GM21390 (cell line): ENCODE measurements around the gene SCYGR4.
"Not testable (repeated sequence)": the region's sequence is repeated elsewhere in the genome, so short reads cannot be mapped to it uniquely, and the experiment has no call there.

ENCODE experiments used
- ATAC-seq: cut with Tn5 transposase; IDR thresholded peaks from one replicate; pipeline ENCODE4 v1.9.1; 2021; ENCODE audit not compliant: unreplicated experiment

Gene SCYGR4

GRCh38 chr2:227617316-227618230 is at the start of gene SCYGR4:
SCYGR4 (plus strand) TSS chr2:227617498; CDS start chr2:227617498, 0 bp downstream.
- ATAC-seq, result no peak

DNA sequence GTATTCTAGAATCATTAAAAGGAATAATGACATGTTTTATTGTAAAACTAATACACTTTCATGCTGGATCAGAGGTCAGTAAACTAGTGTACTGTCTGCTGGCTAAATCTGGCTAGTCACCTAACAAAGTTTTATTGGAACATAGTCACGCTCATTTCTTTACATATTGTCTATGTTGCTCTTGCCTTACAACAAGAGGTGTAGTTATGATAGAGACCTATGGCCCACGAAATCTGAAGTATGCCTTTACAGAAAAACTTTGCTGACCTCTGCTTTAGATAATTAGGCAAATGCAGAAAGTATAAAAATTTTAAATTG is 48.5 kb upstream of the SCYGR4 start:
- ATAC-seq, result no peak

DNA sequence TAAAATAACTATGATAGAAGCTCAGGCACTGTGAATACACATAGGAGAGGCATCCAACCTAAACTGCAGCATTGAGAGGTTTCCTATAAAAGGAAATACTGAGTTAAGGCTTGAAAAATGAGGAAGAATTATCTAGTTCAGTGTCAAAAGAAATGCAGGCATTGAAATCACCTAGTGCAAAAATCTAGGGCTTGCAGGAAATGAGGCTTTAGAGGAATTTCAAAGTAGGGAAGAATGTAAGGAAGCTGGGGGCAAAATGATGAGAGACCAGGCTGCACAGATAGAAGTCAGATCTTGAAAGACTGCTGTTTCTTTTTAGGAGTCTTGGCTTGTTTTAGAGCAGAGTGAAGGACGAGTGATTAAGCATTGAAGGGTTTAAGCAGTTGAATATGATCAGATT is 46.7 kb upstream of the SCYGR4 start:
- ATAC-seq, result no peak

GRCh38 chr2:227576110-227576509 is 41.2 kb upstream of the SCYGR4 start:
- no peak for ATAC-seq

- ATAC-seq, result no peak
These were observed 40.5 kb upstream of the SCYGR4 start for GRCh38 chr2:227576812-227577211.

- ATAC-seq, result no peak
These were observed 39.7 kb upstream of the SCYGR4 start for GRCh38 chr2:227577555-227577954.

DNA sequence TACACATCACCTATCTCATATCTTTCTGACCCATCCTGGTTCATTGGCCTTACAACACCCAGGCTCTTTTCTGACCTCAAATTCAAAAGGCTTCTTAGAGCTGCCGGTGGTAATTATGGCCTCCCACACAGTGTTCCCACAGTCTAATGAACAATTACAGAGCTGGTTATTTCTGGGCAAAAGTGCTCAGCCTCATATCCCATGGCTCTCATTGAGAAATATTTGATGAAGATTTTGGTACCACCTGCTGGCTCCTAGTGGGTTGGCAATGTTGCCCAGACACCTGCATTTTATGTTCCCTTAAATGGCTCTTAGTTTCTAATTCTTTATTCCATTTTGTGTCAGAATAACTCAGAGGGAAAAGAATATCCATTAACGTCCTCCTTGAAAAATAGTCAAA is 38.7 kb upstream of the SCYGR4 start:
- no peak for ATAC-seq

- no peak for ATAC-seq
These were observed 37.5 kb upstream of the SCYGR4 start for GRCh38 chr2:227579791-227580190.

DNA sequence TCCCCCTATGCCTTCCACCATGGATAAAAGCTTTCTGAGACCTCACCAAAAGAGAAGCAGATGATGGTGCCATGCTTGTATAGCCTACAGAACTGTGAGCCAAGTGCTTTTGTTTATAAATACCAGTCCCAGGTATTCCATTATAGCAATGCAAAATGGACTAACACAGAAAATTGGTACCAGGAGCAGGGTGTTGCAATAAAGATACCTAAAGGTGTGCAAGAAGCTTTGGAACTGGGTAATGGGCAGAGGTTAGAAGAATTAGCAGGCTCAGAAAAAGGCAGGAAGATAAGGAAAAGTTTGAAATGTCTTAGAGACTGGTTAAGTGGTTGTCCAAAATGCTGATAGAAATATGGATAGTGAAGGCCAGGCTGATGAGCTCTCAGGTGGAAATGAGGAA is 34.9 kb upstream of the SCYGR4 start:
- ATAC-seq, result no peak

DNA sequence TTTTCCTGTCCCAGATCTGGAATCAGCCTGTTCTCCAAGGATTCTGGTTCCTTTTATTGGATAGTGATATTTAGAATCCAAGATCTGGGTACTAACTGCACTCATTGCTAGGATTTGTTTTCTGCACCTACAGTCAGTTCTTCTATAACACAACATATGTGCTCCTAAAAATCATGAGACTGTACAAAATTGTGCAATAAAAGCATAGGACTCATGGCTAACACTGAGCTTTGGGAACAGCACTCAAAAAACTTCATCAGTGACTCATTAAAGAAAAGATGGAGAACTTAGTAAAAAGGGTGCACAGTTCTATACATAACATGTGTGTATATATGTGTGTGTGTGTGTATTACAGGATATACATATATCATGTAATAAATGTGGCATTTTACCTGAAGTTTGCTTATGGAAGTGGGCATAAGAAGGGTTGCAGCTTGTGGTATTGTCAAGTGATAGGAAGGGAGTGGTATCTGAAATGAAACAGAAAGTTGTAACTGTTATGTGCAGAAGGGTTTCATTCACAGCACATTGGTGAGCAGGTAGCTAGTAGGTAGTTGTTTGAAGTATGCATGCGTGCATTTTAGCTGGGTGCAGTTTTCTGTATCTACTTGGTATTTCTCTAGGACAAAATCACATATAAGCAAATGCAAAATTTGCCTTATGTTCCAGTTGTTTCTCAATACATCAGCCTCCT is 24.5 kb upstream of the SCYGR4 start:
- peak; percentile 93 for ATAC-seq

DNA sequence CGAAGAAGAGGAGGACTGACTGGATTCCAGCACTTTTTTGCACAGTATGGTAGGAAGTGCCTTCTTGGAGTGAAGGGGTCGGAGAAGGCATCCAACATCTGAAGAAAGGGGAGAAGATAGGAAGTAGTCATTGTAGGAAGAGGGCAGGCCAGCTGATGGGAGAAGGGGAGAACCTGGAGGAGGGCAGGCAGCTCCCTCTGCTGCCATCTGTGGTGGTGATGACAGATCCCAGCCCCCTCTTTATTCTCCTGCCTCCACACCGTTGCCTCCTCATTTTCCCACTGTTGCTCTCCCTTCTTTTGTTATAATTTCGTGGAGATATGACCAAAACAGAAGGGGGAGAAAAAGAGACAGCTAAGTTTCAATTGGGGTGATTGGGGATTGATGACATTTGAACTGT is 21.5 kb upstream of the SCYGR4 start:
- ATAC-seq, result no peak

DNA sequence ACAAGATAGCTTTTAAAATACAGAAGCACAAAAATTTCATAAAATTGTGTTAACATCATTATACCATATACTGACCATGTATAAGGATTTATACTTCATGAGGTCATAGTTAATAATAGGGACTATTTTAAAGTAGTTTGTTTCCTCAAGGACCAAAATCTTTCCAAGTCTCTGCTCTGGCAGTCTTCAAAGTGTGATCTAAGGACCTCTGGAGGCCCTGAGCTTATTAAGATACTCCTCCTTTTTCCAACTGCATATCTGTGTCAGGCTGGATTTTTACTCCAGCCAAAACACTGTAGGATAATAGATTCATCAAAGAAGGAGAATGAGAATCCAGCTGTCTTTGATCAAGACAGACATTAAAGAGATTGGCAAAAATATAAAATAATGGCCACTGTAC is 20.3 kb upstream of the SCYGR4 start:
- ATAC-seq, result no peak

DNA sequence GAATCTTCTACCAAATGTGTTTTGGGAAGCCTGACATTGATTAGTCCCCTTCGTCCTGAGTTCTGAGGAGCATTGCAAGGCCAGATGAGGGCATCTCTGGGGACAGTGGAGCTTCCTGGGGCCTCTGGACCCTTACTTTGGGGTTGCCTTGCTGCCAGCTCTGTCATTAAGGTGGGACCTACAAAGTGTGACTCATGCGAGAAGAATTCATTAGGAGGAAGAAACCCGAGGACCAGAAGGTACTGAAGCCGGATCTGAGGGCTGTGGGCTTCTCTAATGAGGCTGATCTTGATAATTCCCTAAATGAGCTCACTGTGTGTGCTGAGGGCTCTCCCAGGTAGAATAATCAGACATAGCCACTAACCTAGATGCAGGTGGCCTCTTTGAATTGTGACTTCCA is 19.3 kb upstream of the SCYGR4 start:
- ATAC-seq, result no peak

GRCh38 chr2:227598835-227599503 is 18.3 kb upstream of the SCYGR4 start, which contains the start of gene SCYGR2:
SCYGR2 (plus strand) TSS chr2:227598893; CDS start chr2:227598893, 0 bp downstream.
- not testable (repeated sequence) for ATAC-seq

DNA sequence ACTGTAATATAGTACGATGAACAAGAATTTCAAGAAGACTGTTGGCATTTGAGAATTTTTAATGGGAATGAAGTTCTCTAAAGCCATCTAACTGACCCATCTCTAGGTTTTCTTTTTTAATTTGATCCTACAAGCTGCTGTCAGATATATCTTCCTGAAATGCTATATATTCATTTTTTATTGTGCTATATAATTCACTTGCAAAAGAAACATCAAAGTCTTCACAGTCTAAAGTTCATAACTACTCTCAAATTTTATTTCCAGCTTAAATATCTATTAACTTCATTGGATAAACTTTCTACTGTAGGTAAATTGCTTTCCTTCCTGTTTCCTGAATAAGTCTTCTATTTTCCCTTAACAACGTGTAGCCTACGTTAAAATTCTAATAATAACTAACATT is 14.9 kb upstream of the SCYGR4 start:
- no peak for ATAC-seq

DNA sequence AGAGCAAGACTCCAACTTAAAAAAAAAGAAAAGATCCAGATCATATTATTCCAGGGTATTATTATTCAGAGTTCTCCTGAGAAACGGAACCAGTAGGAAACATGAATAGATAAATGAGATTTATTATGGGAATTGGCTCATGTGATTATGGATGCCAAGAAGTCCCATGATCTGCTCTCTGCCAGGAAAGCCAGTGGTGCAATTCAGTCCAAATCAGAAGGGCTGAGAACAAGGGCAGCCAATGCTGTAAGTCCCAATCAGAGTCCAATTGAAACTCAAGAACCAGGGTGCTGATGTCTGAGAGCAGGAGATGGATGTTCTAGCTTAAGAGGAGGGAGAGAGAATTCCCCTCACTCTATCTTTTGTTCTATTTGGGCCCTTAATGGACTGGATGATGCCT is 10.8 kb upstream of the SCYGR4 start:
- ATAC-seq, result no peak

GRCh38 chr2:227607941-227608340 is 9.4 kb upstream of the SCYGR4 start:
- no peak for ATAC-seq

GRCh38 chr2:227608561-227609338 is 8.5 kb upstream of the SCYGR4 start:
- peak; percentile 45 for ATAC-seq

- ATAC-seq, result no peak
These were observed 7.2 kb upstream of the SCYGR4 start for GRCh38 chr2:227610123-227610522.

DNA sequence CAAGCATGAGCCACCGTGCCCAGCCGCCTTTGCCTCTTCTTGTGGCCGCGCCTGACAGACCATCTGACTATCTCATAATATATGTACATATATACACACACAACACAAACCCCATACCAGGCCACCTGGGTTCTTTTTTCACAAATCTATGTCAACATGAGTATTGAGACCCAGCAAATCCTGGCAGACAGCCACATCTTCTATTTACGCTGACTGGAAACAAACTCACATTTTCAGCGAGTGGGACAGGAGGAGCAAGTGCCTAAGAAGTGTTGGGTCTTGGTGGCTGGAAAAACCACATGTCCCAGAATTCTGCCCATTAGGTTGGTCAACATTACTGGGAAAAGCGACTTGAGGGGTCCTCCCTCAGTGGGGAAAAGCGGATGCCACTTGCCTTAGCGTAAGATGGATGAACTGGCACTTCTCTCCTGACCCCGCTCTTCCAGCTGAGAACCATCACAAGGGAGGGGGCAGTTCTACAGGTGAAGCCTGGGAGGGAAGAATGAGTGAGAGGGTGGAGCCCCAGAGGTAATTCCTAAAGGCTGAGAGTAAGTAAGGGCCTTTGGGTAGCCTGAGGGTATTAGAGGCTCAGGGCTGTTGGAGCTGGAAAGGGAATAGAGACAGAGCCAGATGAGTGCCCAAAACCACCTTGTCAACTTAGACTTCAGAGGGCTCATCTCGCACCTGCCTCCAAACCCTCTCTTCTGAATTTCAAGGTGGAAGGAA is 4.6 kb upstream of the SCYGR4 start:
- no peak for ATAC-seq
